SKM-1 (cell line): ENCODE results near the gene CACNA1E.

Source experiments
- DNase-seq: peaks from one replicate; lab custom pipeline; 2025; ENCODE audit not compliant: unreplicated experiment; lab: John Stamatoyannopoulos, UW

CACNA1E gene

GRCh38 chr1:181559142-181559541 lies 75.8 kb downstream of the CACNA1E start:
- no peak for DNase-seq

- DNase-seq: no peak
These were observed 79.1 kb downstream of the CACNA1E start for GRCh38 chr1:181562395-181562794.

GRCh38 chr1:181568736-181569135 lies 85.4 kb downstream of the CACNA1E start:
- no peak for DNase-seq

- no peak for DNase-seq
These were observed 94.2 kb downstream of the CACNA1E start for GRCh38 chr1:181577475-181577874.

GRCh38 chr1:181583598-181583997 lies 100.3 kb downstream of the CACNA1E start:
- DNase-seq: no peak

- DNase-seq: no peak
These were observed 104.6 kb downstream of the CACNA1E start for GRCh38 chr1:181587870-181588438.

GRCh38 chr1:181588631-181589030 lies 105.3 kb downstream of the CACNA1E start:
- no peak for DNase-seq

GRCh38 chr1:181592255-181592859 lies 109.0 kb downstream of the CACNA1E start:
- no peak for DNase-seq

GRCh38 chr1:181593042-181593441 lies 109.7 kb downstream of the CACNA1E start:
- no peak for DNase-seq

- DNase-seq: no peak
These were observed 111.2 kb downstream of the CACNA1E start for GRCh38 chr1:181594553-181594952.

GRCh38 chr1:181595234-181595633 lies 111.9 kb downstream of the CACNA1E start:
- DNase-seq: no peak

- DNase-seq: no peak
These were observed 118.1 kb downstream of the CACNA1E start for GRCh38 chr1:181601186-181601950.

GRCh38 chr1:181603735-181604410 lies 120.6 kb downstream of the CACNA1E start:
- DNase-seq: no peak

- no peak for DNase-seq
These were observed 121.3 kb downstream of the CACNA1E start for GRCh38 chr1:181604482-181605249.

GRCh38 chr1:181607524-181607923 lies 124.2 kb downstream of the CACNA1E start:
- DNase-seq: no peak

- no peak for DNase-seq
These were observed 125.1 kb downstream of the CACNA1E start for GRCh38 chr1:181608386-181608785.

GRCh38 chr1:181608948-181609347 lies 125.6 kb downstream of the CACNA1E start:
- no peak for DNase-seq

- no peak for DNase-seq
These were observed 128.8 kb downstream of the CACNA1E start for GRCh38 chr1:181612100-181612499.

- no peak for DNase-seq
These were observed 135.2 kb downstream of the CACNA1E start for GRCh38 chr1:181618559-181618958.

- no peak for DNase-seq
These were observed 136.9 kb downstream of the CACNA1E start for GRCh38 chr1:181620183-181620582.

- DNase-seq: no peak
These were observed 140.5 kb downstream of the CACNA1E start for GRCh38 chr1:181623850-181624249.
